ENCODE data around the gene PERM1.

The PERM1 gene

DNA sequence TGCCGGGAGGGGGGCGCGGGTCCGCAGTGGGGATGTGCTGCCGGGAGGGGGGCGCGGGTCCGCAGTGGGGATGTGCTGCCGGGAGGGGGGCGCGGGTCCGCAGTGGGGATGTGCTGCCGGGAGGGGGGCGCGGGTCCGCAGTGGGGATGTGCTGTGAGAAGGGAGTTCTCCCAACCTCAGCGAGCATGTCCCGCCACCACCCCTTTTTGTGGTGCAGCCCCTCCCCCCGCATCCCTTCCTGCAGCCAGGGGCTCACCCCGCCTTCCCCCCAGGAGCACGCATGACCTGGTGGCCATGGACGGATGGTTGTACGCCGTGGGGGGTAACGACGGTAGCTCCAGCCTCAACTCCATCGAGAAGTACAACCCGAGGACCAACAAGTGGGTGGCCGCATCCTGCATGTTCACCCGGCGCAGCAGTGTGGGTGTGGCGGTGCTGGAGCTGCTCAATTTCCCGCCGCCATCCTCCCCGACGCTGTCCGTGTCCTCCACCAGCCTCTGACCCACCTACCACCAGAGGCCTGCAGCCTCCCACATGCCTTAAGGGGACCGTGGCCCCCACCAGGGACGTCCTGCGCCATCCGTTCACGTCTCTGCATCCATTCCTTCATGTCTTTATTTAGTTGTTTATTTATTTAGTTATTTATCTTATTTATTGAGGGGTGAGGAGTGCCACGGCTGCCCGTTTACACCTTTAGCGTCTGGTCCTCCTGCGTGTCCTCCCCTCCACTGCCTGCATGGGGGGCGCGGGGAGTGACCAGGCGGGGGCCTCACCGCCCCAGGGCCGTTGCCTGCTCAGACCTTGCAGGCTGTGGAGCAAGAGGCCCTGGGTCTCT, 17.0 kb downstream of the PERM1 start:
- no peak overlapping the region for H3K4me3 ChIP-seq (replicated peaks in 1 of 2; ENCODE audit: low read depth in 2 of 2, low read length in 2 of 2)
- DNase-seq (ENCODE audit: low read depth in 2 of 2): no peak
- TF ChIP-seq, protein P1, sequence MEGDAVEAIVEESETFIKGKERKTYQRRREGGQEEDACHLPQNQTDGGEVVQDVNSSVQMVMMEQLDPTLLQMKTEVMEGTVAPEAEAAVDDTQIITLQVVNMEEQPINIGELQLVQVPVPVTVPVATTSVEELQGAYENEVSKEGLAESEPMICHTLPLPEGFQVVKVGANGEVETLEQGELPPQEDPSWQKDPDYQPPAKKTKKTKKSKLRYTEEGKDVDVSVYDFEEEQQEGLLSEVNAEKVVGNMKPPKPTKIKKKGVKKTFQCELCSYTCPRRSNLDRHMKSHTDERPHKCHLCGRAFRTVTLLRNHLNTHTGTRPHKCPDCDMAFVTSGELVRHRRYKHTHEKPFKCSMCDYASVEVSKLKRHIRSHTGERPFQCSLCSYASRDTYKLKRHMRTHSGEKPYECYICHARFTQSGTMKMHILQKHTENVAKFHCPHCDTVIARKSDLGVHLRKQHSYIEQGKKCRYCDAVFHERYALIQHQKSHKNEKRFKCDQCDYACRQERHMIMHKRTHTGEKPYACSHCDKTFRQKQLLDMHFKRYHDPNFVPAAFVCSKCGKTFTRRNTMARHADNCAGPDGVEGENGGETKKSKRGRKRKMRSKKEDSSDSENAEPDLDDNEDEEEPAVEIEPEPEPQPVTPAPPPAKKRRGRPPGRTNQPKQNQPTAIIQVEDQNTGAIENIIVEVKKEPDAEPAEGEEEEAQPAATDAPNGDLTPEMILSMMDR (IDR thresholded peaks at IDR 0.05; ENCODE audit: low read depth, low read length): no peak

DNA sequence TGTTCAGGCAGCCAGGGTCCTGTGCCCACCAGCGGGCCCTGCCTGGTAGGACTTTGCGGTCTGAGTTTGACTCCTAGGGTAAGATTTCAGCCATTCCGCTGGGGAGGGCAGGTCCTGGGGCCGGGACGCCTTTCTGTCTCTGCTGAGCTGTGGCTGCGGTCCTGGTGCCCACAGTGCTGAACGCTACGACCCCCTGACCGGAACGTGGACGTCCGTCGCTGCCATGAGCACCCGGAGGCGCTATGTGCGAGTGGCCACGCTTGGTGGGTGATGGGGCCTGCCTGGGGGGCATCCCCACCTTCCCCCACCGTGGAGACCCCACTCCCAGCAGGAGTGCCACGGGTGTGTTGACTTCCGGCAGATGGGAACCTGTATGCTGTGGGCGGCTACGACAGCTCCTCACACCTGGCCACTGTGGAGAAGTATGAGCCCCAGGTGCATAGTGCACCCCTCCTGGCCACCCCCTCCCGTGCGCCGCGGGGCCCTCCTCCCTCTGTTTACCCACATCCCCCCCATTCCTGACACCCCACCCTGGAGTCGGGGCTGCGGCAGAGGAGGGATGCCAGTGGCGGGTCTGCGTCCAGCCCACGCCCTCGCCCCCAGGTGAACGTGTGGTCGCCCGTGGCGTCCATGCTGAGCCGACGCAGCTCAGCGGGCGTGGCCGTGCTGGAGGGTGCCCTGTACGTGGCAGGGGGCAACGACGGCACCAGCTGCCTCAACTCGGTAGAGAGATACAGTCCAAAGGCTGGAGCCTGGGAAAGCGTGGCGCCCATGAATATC, 18.0 kb downstream of the PERM1 start:
- TF ChIP-seq, protein P1 (IDR thresholded peaks at IDR 0.05; ENCODE audit: low read depth, low read length): no peak
- no peak for DNase-seq (ENCODE audit: low read depth in 2 of 2)
- H3K4me3 ChIP-seq (replicated peaks in 1 of 2; ENCODE audit: low read depth in 2 of 2, low read length in 2 of 2): no peak overlapping the region

DNA sequence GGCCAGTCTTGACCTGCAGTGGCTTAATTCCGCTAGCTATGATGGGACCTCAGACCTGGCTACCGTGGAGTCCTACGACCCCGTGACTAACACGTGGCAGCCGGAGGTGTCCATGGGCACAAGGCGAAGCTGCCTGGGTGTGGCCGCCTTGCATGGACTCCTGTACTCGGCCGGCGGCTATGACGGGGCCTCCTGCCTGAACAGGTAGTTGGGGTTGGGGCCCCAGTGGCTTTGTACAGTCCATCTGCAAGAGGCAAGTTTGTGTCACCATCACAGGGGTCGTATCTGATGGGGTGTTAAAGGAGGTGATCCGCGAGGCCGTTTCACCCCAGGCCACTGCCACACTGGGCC, 18.6 kb downstream of the PERM1 start:
- TF ChIP-seq, protein P1 (IDR thresholded peaks at IDR 0.05; ENCODE audit: low read depth, low read length): no peak
- no peak overlapping the region for H3K4me3 ChIP-seq (replicated peaks in 1 of 2; ENCODE audit: low read depth in 2 of 2, low read length in 2 of 2)
- DNase-seq (ENCODE audit: low read depth in 2 of 2): no peak

DNA sequence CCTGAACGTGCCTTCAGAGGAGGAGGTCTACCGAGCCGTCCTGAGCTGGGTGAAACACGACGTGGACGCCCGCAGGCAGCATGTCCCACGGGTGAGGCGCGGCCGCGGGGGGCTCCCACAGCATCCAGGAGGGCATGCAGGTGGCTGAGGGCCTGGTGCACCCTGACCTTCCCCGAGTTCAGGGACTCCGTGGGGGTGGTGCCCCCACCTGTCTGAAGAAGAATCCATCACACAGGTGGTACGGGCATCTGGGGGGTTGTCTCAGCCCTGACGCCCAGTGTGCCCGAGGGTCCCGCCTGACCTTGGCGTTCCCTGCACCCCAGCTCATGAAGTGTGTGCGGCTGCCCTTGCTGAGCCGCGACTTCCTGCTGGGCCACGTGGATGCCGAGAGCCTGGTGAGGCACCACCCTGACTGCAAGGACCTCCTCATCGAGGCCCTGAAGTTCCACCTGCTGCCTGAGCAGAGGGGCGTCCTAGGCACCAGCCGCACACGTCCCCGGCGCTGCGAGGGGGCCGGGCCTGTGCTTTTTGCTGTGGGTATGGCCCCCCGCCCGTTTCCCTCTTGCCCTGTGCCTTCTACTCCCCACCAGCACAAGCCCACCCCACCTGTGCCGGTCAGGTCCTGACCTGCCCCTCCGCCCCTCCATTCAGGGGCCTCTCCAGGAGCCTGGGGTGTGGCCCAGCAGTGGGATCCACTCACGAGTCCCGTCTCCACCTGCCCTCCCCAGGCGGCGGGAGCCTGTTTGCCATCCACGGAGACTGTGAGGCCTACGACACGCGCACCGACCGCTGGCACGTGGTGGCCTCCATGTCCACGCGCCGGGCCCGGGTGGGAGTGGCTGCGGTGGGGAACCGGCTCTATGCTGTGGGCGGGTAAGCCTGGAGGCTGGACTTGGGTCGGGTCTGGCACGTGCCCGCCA, 19.3 kb downstream of the PERM1 start:
- no peak overlapping the region for H3K4me3 ChIP-seq (replicated peaks in 1 of 2; ENCODE audit: low read depth in 2 of 2, low read length in 2 of 2)
- no peak for DNase-seq (ENCODE audit: low read depth in 2 of 2)
- TF ChIP-seq, protein P1 (IDR thresholded peaks at IDR 0.05; ENCODE audit: low read depth, low read length): no peak

DNA sequence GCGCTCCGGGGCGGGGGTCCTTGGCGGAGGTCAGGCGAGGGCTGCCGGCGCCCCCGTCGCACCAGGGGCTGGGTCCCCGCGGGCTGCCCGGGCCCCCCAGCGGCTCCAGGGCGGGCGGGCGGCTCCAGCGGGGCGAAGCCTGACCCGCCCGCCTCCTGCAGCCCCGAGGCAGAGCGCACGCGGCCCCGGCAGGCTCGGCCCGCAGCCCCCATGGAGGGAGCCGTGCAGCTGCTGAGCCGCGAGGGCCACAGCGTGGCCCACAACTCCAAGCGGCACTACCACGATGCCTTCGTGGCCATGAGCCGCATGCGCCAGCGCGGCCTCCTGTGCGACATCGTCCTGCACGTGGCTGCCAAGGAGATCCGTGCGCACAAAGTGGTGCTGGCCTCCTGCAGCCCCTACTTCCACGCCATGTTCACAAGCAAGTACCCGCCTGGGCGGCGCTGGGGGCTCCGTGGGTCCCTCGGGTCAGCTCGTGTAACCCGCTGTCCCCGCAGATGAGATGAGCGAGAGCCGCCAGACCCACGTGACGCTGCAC, 20.7 kb downstream of the PERM1 start:
- DNase-seq (ENCODE audit: low read depth in 2 of 2): no peak
- TF ChIP-seq, protein P1 (IDR thresholded peaks at IDR 0.05; ENCODE audit: low read depth, low read length): no peak
- H3K4me3 ChIP-seq (replicated peaks in 1 of 2; ENCODE audit: low read depth in 2 of 2, low read length in 2 of 2): peak overlapping the region; percentile 47 to 68

All from cardiac fibroblast (primary cell).